Iris pigment epithelial cell (primary cell): ENCODE measurements around the gene FRA10AC1.
"Not testable (repeated sequence)": the region's sequence is repeated elsewhere in the genome, so short reads cannot be mapped to it uniquely, and the experiment has no call there.

Source experiments
- DNase-seq: peaks from one replicate; pipeline ENCODE4 v3.0.0-alpha.2; 2011; ENCODE audit warnings: low read depth

FRA10AC1 gene

DNA sequence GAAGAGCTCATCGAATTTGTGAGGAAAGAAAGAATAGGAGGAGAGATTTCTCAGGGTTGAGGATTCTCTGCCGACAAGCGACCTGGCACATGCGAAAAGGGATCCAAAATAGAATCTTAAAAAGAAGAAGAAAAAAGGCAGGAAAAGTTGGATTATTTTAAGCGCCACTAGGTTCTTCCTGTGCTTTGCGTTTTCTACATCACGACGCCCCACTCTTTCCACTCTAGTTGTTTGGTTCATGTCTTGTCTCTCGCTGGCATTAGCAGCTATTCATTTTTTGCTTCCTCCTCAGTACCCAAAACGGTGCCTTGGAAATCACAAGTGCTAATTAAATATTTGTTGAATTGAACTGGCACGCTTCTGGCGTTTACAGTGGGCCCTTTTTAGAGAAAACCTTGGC is 674 bp upstream of the FRA10AC1 start:
- no peak for DNase-seq

DNA sequence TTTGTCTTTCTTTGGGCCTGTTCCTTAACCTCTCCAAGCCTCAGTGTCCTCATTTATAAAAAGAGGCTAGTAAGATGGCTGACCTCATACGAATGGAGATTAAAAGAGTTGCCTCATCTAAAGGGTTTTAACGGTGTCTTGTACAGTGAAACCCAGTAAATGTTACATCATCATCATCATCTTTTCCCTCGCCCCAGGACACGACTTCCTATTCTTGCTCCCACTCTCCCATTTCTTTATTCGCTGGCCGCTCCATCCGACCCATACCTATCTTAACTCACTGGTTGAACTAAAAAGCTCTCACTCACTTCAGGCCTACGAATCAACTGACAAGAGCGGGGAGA is 554 bp downstream of the FRA10AC1 start:
- peak; percentile 69 for DNase-seq

GRCh38 chr10:93697207-93697606 is 5.2 kb downstream of the FRA10AC1 start:
- no peak for DNase-seq

GRCh38 chr10:93696582-93696981 is 5.8 kb downstream of the FRA10AC1 start:
- DNase-seq: not testable (repeated sequence)

DNA sequence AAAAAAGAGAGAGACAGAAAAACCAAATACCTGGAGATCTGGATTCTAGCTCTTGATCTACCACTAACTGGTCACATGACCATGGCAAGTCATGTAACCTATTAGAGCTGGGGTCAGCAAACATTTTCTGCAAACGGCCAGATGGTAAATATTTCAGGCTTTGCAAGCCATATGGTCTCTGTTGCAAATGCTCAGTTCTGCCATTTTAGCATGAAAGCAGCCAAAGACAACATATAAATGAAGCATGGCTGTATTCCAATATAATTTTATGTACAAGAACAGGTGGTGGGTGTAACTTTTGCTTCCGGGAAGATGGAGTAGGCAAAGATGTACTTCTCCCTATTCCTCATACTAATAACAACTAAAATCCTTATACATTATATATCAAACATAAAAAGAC is 6.7 kb downstream of the FRA10AC1 start:
- no peak for DNase-seq

- no peak for DNase-seq
Observed at GRCh38 chr10:93687737-93688136, 14.7 kb downstream of the FRA10AC1 start.

DNA sequence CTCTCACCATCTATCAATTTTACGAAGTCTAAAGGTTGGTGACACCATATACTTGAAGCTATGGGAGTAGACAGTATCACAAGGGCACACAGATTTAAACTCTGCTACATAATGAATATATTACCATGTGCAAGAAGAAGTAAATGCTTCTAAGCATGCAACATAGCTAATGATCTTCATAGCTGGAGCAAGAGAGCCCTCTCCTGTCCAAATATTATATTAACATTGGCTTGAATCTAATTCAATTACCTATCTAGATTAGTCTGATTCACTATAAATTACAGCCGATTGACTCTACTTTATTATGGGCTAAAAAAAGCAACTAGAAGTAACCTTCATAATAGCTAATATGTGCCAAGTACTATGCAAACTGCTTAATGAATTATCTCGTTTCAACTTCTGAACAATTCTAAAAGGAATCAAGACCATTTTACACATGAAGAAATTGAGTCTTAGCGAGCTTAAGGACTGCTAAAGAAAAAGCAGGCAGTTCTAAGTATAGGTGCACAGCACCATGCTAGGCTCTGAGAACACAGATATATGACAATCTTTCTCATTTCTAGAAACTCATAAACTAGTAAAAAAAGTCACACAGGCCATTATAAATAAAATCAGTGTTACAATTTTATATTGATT is 21.9 kb downstream of the FRA10AC1 start:
- DNase-seq: peak; percentile 39

GRCh38 chr10:93678805-93679587 is 23.4 kb downstream of the FRA10AC1 start:
- DNase-seq: no peak

DNA sequence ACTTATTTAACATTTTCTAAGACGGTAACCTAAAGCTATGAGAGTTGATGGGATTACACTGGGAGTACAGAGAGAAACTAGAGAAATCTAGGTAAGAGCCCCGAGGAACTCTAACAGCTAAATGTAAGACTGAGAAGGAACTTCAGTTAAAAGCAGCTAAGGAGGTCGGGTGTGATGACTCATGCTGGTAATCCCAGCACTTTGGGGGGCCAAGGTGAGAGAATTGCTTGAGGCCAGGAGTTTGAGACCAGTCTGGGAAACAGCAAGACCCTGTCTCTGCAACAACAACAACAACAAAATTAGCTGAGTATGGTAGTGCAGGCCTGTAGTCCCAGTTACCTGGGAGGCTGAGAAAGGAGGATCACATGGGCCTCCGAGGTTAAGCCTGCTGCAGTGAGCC is 24.0 kb downstream of the FRA10AC1 start:
- no peak for DNase-seq

DNA sequence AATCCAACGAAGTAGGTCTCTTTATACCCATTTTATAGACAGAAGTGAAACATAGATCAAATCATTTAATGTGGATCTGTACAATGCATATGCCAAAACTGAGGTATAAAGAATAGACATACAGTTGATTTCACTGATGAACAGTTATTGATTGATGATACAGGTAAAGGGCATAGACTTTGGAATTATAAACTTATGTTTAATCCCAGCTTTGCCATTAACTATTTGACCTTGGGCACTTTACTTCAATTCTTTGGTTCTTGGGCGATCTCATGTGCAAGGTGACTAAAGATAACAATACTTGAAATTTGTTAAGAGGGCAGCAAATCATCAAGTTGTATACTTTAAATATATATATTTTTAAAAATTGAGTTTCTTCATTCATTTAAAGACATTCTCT is 28.6 kb downstream of the FRA10AC1 start:
- DNase-seq: no peak

DNA sequence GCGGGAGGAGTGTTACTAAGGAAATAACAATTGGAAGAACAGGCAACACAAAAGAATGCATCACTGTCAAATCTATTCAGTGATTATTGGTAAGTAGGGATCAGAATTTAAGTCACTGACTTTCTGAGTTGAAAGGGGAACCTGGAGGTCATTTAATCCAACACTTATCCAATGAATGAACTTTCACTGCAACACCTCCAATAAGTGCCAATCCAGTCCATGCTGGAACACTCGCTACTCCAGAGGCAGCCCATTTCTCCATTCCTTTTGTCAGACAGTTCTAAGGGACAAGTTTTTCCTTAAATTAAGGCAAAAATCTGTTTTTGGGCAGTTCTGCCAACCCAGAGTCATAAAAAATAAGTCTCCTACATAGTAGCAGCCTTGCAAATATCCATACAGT is 29.5 kb downstream of the FRA10AC1 start:
- no peak for DNase-seq

GRCh38 chr10:93672022-93672678 is 30.2 kb downstream of the FRA10AC1 start:
- no peak for DNase-seq

DNA sequence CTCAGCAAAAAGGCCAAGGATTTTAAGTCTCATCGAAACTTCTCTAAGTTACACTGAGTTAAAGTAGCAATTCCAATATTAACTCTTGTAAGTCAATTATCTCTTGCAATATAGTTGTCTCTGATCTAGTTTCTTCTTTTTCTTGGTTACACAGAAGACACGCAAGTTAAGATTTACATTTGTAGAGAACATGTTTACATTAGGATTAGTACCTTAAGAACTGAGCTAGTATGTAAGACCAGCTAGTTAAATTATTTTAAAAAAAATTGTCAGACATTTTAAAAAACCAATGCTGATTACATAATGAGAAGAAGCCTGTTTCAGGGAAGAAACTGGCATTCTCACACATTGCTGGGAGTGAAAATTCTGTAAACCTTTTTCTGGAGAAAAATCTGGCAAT is 31.4 kb downstream of the FRA10AC1 start:
- DNase-seq: no peak

DNA sequence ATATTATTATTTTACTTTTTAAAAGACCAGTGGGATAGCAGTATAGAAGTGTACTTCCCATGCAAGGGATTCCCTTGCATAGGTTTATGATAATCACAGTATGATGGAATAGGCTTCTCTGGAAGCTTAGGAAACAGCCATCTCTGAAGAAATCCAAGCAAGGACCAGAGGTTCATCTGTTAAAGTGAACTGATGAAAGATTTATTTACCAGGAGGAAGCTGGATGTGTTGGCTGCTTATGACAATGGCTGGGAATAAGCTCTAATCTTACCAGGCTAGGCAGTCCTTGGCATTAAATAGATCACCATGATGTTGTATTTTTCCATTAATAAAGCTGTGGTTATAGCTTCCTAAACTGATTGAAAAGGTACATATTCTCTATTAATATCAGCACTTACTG is 32.0 kb downstream of the FRA10AC1 start:
- DNase-seq: no peak

DNA sequence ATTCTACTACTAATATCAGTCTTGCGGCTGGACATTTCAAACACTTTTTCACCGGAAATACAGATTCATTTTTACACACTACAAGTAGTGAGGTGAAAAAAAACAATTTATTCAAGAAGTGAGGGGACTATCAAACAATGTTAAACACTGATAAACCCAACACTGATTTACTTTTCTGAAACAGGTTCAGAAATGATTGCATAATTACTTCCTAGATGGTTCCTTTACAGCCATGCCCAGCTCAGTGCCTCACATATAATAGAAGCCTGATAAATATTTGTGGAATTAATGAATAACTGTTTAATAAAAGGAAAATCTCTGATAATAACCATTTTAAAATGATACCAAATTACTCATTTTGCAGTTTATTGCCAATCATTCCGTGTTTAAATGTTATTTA is 34.6 kb downstream of the FRA10AC1 start:
- DNase-seq: no peak

- DNase-seq: no peak
Observed at GRCh38 chr10:93666030-93666429, 36.4 kb downstream of the FRA10AC1 start.

DNA sequence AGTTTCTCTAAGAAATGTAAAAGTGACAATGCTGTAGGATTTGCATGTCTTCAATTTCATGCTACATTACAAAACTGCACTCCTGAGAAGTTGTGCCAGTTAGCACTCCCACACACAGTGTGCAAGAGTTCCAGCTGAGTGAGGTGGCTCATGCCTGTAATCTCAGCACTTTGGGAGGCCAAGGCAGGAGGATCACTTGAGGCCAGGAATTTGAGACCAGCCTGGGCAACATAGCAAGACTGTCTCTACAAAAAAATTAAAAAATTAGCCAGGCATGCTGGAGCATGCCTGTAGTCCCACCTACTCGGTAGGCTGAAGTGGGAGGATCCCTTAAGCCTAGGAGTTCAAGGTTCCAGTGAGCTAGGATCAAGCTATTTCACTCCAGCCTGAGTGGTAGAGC is 44.6 kb downstream of the FRA10AC1 start:
- DNase-seq: no peak

DNA sequence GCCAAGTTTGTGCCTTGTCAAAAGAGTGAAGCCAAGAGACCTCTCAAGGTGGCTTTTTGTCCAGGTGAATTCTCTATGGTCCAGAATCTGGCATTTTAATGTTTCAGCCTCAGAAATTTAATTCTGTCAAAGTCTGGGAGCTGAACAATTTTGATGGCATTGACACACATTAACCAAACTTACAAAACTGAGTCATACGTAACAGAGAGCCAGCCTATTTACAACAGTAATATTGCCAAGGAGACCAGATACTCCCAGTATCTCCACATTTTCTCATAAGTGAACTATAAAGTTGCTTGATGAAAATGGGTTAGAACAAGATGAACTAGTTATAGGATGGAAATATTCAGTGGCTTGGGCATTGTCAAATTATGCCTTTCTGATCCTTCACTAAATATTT is 46.2 kb downstream of the FRA10AC1 start:
- no peak for DNase-seq

- no peak for DNase-seq
Observed at GRCh38 chr10:93654201-93654600, 48.2 kb downstream of the FRA10AC1 start.

DNA sequence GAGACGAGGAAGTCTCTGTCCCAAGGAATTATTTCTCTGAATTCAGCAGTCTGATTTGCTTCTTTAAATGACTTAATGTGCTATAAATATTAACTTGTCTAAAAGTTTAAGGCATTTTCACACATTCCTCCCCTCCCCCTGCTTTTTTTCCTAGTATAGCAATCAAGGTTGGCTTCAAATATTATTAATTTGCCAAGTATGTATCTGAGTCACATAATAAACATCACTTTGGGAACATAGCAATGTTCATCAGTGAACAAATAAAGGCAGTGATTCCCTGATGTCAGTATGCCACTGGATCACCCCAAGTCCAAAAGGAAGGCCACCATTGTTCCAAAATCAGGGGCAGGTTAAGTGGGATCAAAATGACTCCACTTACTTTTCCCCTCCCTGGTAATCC is 49.5 kb downstream of the FRA10AC1 start:
- peak; percentile 52 for DNase-seq

DNA sequence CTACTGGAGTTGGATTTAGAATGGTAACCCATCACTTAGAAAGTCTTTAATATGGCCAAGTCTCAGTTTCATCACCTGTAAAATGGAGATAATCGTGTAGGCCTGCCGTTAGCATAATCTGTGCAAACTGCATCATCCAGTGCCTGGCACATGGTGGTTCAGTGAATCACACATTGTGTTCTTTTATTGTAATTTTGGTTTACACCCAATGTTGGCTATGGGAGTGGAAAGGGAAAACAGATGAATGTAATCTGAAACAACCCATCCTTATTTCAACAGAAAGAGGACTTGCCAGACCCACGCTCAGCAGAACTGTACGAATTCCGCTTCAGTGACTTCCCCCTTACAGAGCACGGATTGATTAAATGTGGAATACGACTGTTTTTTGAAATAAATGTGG is 62.6 kb downstream of the FRA10AC1 start:
- no peak for DNase-seq

GRCh38 chr10:93630625-93631557 is 71.5 kb downstream of the FRA10AC1 start:
- DNase-seq: no peak
